Esophagus mucosa (tissue), 1 donor: Measurements from ENCODE around the gene RADIL. TPM values are rescaled to one million over a fixed set of nuclear protein-coding genes. Genes with fewer than 3 reads are reported as not detected.
"Not testable (repeated sequence)": the region's sequence is repeated elsewhere in the genome, so short reads cannot be mapped to it uniquely, and the experiment has no call there.

Source experiments
- ATAC-seq: fragments of 200-7000 bp; cut with Tn5 transposase; one replicate; pipeline ENCODE4 v1.9.1; 2020
- total RNA-seq: library from RNA; stranded (reverse); gene quantifications from one replicate; pipeline ENCODE4 v1.2.4, GENCODE V29; 2023
- donor health status: DM: yes; HTN: yes; CAD: no.

RADIL gene, protein sequence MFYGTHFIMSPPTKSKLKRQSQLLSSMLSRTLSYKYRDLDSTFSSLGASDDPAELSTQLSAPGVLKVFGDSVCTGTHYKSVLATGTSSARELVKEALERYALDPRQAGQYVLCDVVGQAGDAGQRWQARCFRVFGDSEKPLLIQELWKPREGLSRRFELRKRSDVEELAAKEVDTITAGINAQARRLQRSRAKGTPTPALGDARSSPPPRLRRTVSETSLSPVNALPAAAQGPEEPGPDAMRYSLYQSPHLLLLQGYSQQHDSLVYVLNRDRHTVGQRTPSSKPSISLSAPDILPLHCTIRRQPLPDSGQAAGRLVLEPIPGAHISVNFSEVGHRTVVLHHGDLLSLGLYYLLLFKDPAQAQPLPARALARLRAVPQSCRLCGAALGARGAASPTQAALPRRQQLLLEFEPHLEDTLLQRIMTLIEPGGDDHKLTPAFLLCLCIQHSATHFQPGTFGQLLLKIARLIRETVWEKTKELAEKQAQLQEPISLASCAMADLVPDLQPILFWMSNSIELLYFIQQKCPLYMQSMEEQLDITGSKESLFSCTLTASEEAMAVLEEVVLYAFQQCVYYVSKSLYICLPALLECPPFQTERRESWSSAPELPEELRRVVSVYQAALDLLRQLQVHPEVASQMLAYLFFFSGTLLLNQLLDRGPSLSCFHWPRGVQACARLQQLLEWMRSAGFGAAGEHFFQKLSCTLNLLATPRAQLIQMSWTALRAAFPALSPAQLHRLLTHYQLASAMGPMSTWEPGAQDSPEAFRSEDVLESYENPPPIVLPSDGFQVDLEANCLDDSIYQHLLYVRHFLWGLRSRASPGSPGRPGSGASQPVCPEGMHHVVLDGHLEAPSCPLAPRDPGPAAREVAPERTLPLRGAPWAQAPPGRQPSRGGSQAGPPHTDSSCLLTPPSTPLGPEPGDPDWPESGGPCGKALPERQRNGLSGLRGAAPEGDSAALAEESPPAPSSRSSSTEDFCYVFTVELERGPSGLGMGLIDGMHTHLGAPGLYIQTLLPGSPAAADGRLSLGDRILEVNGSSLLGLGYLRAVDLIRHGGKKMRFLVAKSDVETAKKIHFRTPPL
- 0.20 TPM for total RNA-seq

DNA sequence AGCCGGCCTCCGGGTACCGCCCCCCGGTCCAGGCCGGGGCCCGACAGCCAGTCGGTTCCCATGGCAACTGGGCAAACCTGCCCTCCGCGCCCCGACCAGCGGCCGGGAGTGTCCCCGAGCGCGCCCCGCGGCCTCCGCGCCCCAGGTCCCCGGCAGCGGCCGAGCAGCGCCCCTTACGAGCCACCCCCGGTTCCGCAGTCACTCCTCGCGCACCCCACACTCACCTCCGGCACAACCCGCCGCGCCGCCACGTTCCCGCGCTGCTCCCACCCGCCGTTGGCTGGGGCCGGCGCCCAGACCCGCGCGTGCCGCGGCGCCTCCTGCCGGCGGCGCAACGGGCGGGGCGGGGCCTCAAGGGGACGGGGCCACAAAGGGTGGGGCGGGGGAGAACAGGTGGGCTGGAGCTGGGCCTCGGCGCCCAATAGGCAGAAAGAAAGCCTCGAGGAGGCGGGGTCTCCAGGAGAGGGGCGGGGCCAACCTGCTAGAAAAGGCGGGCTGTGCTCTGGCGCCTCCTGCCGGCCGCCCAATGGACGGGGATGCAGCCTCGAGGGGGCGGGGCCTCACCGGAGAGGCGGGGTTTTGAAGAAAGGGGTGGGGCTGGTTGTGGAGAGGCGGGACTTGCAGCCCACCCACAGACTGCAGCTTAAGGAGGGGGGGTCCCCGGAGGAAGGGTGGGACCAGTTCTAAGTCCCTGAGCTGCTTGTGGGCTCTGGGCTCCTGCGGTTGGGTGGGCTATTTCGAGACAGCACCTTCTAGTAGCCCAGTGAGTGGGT is at the start of gene RADIL:
RADIL (minus strand) TSS at position 345 of the 773 bp plus-strand sequence. CDS start 5,577 bp downstream, outside the sequence.
- peak; percentile 96 for ATAC-seq

DNA sequence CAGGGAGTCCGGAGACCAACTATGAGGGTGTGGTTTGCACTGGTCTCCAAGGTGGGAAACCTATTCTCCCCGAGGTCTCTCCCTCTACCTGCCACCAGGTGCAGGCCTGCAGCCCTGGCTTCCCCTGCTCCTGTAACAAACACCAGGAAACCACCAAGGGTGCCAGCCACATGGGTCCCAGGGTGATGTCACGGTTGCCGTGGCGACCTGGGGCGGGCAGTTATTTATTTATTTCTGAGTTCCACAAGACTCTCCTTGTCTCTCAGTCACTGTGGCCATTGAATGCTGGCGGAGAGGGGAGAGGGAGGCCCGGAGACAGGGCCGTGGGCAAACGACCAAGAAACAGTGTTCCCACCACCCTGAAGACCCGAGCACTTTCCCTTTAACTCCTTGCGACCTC is 48.4 kb upstream of the RADIL start:
- no peak for ATAC-seq

DNA sequence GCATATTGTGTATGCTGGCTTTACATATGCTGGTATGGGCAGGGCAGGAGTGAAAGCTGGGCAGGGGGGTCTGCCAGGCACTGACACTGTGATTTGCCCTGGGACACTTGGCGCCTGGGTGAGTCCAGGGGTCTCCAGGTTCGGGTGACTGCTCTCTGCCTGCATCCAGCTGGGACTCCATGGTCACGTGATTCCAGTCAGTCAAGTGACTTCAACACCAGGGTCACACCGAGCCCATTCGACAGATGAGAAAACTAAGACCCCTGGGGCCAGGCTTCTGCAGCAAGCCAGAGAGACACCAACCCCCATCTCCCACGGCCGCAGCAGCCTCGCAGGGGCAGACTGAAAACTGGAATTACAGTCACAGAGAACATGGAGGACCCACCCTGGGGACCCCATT is 45.5 kb upstream of the RADIL start:
- no peak for ATAC-seq

DNA sequence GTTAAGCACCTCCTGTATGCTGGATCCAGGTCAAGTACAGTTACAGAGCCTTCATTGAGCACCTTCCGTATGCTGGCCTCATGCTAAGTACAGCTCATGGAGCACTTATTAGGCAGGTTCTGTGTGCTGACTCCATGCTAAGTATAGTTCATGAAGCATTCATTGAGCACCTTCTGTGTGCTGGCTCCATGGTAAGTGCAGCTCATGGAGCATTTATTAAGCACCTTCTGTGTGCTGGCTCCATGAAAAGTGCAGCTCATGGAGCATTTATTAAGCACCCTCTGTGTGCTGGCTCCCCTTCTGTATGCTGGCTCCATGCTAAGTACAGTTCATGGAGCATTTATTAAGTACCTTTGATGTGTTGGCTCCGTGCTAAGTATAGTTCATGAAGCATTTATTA is 44.9 kb upstream of the RADIL start:
- no peak for ATAC-seq

DNA sequence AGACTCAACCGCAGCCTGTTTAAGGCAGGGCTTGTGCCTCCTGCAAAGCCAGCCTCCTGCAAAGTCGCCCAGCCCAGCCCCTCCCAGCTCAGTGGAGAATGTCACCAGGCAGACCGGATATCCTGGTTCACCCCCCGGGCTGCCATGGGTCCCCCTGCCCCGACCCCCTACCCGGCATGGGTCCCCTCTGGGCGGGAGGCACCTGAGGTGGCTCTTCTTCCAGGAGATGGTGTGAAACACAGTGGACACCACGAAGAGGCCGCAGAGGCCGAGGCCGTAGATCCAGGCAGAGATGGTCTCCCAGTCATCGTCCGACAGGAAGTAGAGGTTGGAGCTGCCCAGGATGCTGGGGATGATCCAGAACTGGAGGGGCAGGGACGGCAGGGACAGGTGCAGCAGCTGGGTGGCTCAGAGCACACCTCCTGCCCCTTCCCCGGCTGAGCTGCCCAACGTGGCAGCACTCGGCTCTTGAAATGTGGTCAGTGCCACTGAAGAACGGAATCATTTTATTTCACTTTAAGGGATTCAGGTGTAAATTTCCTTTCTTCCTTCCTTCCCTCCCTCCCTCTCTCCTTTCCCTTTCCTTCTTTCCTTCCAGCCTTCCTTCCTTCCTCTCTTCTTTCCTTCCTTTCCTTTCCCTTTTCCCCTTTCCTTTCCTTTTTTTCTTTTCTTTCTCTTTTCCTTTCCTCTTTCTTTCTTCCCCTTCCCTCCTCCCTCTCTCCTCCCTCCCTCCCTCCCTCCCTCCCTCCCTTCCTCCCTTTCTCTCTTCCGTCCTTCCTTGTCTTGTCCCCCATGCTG is 36.7 kb upstream of the RADIL start:
- ATAC-seq, result no peak

DNA sequence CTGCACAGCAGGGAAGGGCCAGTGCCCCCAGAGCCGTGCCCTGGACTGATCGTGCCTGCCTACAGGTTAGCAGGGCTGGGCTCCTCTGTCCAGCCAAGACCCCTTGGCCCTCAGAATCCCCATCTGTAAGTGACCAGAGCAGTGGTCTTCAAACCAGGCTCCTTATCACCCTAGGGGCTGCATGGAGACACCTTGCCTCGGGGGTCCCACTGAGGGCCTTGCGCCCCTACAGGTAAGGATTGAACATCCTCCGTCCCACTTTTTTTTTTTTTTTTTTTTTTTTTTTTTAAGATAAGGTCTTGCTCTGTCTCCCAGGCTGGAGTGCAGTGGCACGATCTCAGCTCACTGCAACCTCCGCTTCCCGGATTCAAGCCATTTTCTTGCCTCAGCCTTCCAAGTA is 32.6 kb upstream of the RADIL start:
- no peak for ATAC-seq

DNA sequence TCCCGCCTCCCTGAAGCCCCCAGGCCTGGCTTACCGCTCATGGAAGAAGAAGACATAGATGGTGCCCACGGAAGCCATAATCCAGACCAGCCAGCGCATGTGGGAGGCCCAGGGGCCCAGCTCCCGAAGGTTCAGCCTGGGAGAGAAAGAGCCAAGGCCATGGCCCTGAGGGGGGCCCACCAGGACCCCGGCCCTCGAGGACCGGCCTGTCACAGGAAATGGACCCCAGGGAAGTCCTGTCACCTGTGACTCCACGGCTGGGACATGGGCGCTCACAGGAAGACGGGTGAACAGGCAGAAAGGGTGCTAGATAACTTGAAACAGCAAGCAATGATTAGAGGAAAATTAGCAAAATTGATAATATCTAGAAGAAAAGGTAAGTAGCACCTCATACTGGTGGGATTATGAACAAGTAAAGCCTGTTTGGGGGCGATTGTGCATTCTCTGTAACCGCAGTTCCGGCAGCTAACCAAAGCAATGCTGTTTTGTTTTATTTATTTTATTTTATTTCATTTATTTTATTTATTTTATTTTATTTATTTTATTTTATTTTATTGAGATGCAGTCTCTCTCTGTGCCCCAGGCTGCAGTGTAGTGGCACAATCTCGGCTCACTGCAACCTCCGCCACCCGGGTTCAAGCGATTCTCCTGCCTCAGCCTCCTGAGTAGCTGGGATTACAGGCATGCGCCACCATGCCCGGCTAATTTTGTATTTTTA is 27.8 kb upstream of the RADIL start:
- no peak for ATAC-seq

DNA sequence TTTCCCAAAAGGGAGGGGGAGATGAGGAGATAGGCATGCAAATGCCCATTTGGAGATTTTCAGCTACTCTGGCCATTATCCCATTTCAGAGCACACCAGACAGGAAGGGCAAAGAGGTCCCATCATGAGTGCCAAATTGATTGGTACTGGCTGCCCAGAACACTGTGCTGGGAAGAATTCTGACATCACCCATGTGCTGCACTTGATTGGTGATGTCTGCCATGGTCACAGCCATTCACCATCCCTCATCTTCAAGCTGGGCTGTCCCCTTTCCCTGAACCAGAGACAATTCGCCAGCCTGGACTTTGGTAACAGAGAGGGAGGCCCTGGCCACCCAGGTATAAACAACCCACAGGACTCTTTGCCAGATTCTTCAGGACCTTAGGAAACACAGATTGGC is 23.2 kb upstream of the RADIL start:
- no peak for ATAC-seq

DNA sequence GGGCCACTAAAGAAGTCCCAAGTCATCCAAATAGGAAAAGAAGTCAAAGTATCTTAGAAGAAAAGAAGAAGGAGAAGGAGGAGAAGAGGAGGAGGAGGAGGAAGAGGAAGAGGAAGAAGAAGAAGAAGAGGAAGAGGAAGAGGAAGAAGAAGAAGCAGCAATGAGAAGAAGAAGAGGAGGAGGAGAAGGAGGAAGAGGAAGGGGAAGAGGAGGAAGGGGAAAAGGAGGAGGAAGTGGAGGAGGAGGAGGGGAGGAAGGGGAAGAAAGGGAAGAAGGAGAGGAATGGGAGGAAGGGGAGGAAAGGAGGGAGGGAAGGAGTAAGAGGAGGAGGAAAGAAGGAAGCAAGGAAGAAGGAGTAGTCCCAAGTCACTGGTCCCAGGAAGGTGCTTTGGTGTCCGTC is 21.7 kb upstream of the RADIL start:
- no peak for ATAC-seq

DNA sequence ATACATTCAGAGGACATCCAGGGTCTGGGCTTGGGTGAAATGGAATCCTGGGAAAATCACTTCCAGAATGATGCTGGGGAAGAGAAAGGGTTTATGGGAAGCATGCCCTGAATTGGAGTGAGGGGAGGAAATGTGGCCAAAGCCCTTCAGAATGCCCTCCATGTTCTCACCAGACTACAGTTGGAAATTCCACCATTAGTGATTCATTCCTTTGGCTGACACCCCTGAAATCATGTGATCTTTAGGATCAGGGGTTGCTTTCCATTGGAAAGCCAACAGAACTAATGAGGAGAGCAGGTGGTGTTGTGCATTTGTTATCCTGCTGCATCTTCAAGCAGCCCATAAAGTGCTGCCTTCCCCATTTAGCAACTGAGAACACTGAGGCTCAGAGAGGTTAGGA is 20.8 kb upstream of the RADIL start:
- ATAC-seq, result no peak

DNA sequence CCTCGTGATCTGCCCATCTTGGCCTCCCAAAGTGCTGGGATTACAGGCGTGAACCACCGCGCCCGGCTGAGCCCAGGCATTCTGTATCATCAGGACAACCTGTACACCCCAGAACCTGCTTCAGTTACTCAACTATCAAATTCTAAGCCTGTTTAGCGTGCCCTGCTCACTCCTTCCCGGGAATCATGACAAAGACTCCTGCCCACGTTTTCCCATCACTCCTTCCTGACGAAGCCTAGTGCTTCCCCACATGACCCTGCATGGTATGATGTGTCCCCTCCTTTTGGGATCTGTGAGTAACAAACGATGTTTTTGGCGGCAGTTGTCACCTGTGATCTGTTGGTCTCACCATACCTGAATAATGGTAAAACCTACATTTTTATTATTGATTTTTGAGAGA is 12.2 kb upstream of the RADIL start:
- no peak for ATAC-seq

DNA sequence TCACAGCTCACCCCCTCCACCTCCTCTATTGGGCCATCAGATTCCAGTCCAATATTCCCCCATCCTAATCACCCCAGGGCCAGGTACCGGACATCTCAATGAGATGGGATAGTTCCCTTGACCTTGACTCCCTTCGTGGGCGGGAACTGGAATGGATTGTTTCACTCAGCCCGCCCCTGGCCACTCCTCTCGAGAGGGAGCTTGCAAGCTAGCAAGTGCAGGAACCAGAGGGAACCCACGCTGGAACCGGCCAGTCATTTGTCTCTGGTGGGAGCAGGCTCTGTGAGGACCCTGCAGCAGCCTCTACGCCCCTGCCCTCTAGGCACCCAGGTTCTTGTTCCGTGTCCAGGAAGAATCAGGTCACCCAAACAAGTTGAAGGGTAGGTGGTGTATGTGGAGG is 11.0 kb upstream of the RADIL start:
- no peak for ATAC-seq

DNA sequence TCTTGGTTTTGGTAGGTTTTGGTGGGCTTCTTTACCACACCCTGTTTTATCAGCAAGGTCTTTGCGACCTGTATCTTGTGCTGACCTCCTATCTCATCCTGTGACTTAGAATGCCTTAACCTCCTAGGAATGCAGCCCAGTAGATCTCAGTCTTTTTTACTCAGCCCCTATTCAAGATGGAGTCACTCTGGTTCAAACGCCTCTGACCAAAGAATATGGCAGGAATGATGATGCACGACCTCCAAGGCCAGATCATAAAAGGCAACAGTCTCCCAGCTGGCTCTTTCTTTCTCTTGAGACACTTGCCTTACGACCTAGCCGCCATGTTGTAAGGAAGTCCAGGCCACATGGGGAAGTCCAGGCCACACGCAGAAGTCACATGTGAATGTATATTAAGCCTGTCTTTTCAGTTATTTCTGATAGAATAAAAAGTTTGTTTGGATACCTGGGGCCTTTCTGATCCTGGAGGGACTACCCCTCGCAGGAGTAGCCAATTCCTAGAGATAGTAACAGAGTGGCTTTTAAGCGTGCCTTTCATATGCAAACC is 10.5 kb upstream of the RADIL start:
- no peak for ATAC-seq

DNA sequence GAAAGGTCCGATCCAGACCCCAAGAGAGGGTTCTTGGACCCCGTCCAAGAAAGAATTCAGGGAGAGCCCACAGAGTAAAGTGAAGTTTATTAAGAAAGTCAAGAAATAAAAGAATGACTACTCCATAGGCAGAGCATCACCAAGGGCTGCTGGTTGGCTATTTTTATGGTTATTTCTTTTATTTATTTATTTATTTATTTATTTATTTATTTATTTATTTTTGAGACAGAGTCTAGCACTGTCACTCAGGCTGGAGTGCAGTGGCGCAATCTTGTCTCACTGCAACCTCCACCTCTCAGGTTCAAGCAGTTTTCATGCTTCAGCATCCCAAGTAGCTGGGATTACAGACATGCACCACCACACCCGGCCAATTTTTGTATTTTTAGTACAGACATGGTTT is 9.7 kb upstream of the RADIL start:
- not testable (repeated sequence) for ATAC-seq

DNA sequence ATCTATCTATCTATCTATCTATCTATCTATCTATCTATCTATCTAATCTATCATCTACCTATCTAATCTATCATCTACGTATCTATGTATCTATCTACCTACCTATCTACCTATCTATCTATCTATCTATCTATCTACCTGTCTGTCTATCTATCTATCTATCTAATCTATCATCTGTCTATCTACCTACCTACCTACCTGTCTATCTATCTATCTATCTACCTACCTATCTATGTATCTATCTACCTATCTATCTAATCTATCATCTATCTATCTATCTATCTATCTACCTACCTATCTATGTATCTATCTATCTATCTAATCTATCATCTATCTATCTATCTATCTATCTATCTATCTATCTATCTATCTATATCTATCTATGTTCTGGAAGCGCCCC is 8.0 kb upstream of the RADIL start:
- ATAC-seq, result not testable (repeated sequence)

DNA sequence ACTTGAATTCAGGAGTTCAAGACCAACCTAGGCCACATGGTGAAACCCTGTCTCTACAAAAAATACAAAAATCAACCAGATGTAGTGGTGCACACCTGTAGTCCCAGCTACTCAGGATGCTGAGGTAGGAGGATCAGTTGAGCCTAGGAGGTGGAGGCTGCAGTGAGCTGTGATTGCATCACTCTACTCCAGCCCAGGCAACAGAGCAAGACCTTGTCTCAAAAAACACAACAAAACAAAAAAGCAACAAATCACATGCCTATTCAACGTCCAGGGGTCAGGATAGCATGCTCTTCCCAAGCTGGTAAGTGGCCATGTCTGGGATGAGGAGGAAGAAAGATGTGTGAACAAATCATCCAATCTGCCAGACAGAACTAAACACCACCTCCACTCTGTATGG is 6.2 kb upstream of the RADIL start:
- ATAC-seq, result no peak

DNA sequence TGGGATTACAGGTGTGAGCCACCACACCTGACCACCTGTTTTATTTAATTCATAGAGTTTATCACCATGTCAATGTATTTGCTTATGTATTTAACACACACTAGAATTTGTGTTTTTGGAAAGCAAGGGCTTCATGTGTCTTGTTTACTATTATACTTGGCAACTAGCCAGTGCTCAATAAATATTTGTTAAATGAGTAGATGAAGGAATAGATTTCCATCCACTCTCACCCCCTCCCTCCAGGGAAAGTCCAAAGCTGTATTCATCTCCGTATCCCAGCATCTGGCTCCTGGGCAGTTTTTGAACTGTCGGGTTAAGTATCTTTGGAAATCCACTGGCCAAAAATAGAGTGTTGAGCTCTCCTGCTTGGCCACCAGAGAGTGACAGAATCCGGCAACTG is 4.6 kb upstream of the RADIL start:
- ATAC-seq, result no peak

DNA sequence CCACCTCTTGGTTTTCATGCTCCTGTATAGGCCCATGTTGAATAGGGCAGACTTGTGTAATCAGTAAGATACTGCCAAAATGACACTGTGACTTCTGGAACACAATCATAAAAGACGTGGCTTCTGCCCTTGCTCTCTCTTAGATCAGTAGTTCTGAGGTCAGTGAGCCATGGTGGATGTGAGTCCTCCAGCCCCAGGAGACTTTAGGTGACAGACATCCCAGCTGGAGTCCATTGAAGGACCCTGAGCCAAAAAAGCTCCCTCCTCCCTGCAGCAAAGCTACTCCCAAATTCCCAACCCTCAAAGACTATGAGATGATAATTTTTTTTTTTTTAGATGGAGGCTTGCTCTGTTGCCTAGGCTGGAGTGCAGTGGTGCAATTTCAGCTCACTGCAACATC is 3.2 kb upstream of the RADIL start:
- no peak for ATAC-seq

DNA sequence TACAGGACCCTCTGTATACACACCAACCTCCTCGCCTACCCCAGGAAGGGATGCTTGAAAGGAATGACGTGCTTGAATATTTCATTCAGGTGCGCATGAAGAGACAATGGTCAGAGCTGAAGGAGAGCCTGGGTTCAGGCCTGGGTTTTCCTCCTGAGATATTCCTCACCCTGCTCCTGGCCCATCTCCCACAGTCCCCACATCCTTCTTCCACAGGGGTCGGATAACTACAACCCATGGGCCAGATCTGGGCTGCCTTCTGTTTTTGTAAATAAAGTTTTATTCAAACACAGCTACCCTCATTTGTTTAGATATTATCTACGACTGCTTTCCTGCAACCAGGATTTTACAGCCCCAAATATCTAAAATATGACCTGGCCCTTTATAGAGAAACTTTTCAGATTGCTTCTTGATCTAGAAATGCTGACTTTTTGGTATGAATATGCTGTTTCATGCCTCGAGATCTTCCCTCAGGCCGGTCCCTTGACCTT is 1.8 kb upstream of the RADIL start:
- ATAC-seq, result no peak

DNA sequence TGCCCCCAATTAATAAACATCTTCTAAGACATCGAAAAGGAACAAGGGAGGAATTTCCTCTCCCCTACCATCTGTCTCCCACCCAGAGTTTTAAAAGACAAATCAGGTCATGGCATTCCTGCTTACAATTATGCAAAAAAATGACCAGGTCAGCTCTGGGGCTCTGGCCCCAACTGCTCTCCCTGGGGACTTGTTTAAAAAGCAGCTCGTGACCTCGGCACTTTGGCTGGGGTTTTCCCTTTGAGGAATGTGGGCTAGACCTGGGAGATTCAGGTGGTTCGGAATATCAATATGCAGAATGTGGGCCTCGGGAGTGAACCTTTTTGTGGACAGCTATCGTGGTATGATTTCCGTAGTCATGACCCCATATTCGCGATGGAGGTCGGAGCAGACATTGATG is 648 bp upstream of the RADIL start:
- ATAC-seq, result no peak

DNA sequence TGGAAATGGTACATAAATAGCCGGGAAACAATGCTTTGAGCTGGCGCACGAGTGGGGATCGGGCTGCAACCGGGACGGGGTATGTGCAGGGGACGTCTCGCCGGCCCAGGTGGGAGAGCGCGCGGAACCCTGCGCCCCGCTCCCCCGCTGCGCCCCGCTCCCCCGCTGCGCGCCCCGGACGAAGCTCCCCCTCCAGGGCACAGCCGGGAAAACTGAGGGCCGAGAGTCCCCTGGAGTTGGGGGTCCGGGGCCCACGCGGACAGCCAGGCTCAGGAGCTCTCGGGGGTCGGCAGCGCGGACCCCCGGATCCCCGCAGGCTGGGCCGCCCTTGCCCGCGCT is 514 bp downstream of the RADIL start:
- no peak for ATAC-seq
